GM04503 (cell line): ENCODE measurements around the gene STARD13.

ENCODE experiments used
- DNase-seq: peaks from one replicate; pipeline ENCODE4 v3.0.0-alpha.2; 2012; ENCODE audit warnings: low read depth

Gene STARD13

DNA sequence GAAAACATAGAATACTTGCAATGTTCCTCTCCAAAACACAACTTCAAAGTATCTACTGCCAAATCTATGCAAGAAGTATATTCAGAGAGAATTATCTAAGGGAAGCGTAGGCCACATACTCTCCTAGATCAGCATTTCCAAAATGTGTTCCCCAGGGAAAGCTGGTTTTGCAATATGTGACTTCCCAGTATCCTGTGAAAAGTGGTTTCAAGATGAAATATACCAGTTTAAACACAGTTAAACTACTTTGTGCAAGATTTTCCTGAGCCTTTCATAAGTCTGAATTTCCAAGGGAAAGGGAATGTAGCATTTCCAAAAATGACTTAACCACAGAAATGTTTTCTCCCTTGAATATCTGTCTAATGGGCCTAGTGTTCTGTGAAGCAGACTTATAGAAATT lies 7.6 kb downstream of the STARD13 start:
- DNase-seq = no peak

DNA sequence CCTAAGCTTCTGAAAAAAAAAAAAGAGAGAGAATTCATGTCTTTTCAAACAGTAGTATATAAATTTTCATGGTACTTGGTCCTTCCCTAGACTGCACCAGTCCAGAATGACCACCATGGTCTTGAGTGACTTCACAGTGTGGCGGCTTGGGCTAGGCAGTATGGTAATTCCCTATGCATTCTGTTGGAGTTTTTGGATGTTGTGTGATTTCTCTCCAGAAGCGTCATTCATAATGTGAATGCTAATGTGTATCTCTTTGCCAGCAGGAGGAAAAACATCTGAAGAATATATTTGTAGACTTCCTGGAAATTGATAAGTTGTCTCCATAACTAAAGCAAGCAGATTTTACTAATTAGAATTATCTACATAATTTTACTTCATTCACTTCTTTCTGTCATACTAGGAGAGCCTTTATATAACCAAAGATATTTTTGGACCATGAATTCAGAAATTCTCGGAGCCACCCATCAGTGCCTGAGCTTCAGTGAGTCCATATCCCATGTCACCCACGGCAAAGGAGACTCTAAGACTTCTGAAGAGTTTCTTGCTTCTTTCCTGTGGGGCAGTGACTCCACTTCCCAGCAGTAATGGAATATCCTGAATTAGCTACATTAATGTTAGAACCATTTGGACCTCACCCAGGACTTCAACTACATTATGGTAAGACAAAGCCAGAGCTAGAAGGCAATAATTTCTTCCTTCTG lies 8.4 kb downstream of the STARD13 start:
- DNase-seq = no peak

DNA sequence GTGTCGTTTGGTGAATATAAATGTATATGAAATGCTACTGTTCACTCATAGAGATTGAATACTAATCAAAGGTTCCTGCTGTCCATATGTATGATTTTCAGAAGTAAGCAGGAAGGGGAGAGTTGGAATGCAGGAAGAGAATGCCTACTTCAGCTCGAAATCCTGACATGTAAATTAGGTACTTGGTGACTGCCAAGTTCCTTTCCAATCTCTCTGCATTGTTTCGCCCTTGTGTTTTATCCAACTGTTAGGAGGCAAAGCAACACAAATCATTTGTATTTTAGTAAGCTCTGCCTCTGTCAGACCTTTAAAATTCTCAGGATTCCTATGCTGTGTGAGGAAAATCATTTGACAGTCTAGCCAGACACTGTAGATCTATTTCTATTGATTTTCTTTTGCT lies 9.0 kb downstream of the STARD13 start:
- DNase-seq = no peak

DNA sequence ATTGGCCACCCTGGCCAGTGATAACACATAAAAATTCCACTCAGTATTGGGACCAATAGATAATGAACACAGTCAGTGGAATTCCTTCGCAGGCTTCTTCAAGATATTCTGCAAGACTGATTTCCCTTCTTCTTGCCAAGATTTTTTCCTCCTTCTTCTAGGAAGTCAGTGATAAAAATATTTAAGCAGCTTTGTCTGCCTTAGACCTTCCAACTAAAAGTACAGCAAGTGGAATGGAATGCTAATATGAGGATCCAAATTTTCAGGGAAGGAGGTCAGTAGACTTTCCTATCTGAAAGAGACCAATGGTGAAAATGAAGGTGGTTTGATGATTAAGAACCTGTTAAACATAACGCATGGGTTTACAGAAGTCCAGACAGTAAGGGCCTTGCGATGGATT lies 9.6 kb downstream of the STARD13 start:
- peak; percentile 78 for DNase-seq

DNA sequence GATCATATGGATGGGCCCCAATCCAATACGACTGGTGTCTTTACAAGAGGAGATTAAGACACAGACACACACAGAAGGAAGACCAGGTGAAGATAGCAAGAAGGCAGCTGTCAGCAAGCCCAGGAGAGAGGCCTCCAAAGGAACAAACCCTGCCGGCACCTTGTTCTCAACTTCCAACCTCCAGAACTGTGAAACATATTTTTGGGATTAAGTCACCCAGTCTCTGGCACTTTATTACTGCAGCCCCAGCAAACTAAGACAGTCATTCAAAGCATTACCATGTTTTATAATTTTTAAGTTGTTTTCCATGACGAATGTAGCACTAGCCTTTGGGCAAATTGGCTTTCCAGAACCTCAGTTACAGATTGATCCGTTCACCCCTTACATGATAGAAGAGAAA lies 11.3 kb downstream of the STARD13 start:
- DNase-seq = no peak

DNA sequence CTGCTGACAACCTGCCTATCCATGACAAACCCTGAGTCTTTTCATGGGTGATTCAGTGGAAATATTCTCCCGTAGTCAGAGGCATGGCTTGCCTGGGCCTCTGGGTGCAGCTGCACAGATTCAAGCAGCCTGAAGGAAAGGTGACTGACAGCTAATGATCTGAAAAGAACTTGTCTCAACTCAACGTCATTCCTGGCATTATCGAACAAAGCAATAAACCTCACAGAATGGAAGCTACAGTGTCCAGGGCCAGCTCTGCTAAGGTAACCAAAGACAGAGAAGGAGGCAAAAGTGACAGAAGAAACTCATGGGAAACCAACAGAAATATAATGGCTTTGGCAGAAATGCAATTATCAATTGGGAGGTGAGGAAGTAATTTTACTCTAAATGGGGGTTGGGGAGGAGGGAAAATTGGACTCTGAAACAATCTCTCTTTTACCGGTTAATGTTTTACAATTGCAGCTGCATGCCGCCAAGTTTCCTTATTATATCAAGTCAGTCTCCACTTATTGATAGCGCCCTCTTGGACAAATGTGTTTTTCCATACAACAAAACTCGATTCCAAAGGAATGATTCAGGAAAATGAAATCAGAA lies 12.9 kb downstream of the STARD13 start:
- no peak for DNase-seq

DNA sequence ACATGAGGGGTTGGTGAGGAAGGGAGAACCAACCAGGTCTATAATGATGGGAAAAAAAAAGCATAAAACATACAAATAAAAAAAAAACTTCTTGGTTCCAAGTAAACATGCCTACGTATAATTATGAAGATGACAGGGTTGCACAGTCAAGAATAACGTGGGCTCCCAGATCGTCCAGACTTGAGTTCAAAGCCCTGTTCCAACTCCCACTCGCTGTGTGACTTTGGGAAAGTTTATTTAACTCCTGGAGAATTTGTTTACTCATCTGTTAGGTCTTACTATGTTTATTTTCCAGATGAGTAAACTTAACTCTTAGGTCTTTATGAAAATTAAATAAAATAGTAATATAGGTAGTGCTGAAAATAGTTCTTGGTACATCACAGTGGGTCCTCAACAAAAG lies 13.8 kb downstream of the STARD13 start:
- no peak for DNase-seq

DNA sequence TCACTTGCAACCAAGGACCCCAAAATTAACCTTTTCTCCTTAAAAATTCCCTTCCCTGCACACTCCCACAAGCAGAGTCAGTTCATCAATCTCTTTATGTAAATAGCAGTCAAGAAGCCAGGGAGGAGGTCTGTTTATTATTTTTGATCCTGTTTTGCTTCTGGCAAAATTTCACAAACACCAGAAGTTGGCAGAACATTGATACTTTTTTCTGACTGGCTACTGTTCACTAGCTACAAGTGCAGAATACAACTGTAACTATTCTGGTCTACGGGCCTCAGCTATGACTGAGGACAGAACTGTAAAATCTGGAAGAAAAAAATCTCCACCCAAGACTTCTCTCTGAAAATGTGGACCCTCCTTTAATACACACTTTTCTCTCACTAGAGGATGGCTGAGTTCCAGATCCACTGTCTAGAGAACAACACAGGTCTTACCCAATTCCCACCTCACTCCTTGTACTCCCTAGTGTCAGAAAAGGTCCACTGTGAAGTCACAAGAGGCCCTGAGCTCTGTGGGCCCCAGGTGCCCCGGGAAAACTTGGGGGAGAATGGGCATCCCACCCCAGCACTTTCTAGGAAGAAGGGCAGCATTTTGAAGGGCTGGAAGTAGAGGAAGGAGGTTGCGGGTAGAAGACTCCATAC lies 14.5 kb downstream of the STARD13 start:
- DNase-seq = no peak

DNA sequence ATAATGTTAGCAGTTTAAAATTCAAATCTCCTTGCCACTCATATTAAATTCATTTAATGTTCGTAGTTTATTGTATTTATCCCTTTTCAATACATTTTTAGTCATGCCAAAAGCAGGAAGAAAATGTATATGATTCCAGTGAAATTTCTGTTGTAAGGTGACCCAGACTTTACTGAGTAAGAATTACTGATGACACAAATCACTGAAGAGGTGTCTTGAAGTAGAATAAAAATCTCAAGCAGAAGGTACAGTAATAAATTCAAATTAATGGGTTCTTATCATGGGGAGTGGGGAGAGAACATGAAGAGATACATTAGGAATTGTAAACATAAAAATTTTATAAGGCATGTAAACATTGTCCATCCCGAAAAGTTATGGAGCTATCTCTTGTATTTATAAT lies 19.9 kb downstream of the STARD13 start:
- DNase-seq = no peak

DNA sequence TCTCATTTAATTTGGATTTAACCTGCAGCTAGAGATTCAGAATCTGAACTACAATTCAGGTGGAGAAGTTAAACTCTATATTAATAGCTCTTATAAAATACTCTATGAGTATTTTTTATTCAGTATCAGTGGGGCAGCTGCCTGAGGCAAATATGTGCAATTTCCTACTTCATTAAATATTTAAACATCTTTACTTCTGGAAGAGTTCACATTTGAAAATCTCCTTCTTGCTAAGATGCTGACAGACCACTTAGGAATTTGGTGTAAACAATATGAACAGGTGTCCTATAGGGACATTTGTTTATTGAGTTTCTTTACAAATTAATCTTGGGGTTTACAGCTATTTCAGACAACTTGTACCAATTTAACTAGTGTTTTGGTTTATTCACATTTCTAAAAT lies 20.4 kb downstream of the STARD13 start:
- DNase-seq = no peak

DNA sequence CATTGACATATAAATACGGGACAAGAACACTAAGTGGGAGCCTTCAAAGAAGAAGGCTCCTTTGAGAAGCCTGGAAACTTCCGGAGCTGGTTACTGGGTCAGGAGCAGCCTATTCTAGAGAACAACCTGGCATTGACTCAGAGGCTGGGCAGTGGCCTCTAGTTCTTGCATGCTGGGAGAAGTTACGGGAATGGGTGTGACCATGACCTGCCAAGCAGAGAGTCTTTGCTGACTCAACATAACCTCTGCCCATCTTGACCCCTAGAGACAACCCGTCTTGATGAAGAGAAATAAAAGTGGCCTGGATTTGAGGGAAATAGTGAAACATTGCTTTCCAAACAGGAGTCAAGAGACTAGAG lies 21.0 kb downstream of the STARD13 start:
- no peak for DNase-seq

DNA sequence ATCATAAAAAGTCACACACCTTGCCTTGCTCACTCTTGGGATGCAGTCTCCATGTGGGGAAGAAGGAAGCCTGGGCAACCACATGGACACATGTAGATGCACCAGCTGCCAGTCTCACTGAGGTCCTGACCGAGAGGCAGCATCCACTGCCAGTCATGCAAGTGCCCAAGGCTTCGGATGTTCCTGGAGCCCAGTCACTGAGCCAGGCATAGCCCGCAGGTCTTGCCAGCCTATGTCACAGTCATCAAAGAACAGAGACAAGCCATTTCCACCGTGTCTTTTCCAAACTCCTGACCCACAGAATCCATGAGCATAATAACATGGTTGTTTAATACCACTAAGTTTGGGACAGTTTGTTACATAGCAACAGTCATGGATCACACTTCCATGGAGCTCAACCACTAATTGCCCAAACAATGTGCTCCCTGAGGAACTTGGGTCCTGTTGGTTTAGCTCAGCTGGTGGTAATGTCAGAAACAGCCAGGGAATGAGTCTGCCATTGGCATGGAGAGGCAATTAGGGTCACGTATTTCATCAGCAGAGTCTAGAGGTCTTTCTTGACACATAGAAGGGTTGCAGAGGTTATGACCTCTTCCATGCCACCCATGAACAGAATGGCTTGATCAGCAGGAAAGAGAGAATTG lies 21.5 kb downstream of the STARD13 start:
- DNase-seq = no peak

DNA sequence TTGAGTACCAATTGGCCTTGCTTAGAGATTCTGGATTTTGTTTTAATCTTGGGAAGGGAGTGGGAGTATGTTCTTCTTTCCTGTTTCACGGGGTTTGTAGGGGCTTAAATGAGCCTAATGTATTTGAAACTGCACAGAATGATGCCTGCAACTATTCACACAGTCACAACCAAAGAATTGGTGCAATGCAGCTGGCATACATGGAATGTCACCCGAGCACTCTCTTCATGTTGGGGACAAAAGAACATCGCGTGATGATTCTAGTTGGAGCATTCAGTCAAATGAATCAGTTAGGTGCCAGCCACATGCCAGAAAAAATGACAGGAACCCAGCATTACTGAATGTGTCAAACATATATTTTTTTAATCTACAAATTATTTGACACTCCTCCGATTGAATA lies 22.1 kb downstream of the STARD13 start:
- no peak for DNase-seq

DNA sequence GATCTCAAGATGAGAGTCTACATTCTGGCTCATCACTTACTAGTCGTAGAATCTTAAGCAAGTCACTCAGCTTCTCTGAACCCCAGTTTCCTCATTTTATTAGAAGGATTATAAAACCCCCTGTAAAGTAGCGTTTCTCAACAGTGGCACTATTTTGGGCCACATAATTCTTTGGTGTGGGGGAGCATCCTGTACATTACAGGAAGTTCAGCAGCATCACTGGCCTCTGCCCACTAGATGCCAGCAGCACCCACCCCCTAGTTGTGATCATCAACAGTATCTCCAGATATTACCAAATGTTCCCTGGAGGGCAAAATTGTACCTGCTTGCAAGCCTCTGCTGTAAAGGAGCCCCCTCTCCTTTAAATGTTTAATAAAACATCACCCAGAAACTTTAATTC lies 22.6 kb downstream of the STARD13 start:
- DNase-seq = no peak

DNA sequence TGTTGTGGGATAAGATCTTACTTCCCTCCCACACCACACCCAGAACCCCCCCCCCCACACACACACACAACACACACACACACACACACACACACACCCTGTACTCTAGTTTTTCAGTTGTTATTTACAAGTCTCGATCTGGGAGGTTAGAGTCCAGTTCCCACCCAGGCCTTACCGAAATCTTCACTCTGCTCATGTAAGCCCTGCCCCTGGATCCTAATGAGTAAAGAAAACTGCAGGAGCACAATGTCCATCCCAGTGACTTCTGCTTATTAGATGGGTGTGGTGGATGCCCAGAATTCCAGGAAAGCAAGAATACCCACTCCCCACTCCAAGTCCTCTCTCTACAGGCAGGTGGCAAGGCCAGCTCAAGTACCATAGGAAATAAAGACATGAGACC lies 23.0 kb downstream of the STARD13 start:
- no peak for DNase-seq

DNA sequence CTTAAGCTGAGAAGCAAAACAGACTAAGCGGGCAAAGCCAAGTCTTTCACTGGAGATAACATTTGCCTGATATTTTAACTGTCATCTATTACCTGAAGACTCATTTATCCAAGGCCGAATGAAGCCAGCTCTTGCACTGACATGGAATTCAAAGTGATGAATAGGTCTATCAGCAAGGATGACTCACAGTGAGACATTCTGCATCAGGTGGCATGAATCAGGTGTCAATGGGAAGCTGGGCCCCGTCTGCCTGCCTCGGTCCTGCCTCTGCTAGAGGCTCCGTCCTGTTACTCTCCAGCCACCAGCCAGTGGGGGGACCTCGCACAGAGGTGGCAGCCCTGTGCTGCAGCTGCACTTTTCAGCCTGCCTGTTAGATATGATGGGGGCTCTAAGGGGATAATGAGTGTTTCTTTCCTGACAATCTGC lies 23.5 kb downstream of the STARD13 start:
- no peak for DNase-seq

DNA sequence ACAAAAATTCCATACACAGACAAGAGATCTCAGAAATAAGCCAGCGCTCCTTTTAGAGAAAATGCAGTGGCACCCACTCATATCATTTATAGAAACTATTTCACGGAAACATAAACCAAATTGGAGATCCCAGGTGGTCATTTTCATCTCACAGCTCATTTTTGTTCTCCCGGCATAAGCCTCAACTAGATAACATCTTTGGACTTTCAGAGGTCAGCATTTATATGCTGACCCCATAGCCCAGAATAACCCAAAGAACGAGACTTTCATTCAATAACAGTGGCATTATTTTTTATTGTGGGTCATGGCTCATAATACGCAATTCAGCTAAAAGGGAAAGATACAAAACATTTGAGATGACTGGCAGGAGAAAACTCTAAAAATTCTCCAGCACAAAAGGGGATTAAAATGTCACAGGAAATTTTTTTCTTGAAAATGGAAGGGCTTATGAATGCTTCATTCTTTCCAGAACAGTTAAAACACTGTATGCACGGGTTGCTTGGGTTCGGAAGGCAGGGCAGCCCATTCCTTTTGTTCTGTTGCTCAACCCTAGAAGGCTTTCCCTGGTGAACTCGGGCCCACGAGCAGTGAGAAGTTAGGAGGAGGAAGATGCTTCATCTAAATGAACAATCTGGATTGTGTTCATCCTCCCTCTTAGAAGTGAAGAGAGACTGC lies 24.0 kb downstream of the STARD13 start:
- DNase-seq = no peak

DNA sequence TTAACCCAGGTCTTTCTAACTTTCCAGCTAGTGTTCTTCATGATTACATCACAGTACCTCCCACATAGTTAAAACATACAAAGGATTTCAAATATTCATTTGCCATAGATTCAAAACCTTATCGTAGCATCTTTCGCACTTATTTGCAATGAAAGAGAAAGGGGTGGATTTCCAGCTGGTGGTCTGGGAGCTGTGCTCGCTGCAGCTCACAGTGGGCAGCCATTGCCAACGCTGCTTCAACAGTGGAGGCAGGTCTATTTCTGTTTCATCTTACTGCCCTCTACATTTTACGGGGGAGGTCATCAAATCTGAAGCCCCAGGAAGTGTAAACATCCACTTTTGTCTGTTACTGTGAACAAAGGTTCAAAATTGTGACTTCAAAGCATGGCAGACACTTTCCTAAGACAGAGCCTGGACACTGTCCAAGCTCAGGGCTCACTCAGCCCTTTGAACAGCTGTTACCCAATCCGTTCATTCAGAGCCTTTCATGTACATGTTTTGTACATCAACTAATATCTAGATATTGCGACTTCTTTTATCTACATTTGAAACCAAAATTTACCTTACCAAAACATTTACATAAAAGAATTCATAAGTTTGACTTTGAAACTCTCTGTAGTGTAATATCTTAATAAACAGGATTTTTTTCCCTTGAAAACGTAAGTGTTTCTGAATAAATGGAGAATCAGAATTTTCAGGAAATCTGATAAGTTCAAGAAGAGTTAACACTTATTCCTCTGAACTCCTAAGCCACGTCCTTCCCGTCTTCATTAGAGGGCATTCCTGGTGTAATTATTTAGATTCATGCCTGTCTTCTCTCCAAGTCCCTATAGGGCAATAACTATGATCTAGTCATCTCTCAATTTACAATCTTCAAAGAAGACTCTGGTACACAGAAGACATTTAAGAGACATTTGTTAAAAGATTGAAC lies 25.1 kb downstream of the STARD13 start:
- no peak for DNase-seq

DNA sequence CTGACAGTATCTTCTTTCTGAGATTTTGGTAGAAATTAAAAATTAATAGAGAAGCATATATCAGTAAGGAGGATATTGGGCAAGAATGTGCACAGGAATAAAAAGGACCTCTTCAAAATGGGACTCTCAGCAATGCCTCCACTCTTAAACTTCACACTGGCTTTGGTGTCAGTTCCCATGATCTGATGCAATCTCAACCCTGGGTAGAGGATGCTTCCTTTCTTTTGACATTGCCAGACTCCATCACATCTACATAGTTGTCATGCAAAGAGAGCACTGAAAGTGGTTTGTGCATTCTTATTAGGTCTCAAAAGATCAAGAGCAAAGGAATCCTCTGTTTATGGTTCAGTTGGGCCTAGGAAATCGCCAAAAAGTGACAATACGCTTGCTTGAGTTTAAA lies 26.3 kb downstream of the STARD13 start:
- no peak for DNase-seq

DNA sequence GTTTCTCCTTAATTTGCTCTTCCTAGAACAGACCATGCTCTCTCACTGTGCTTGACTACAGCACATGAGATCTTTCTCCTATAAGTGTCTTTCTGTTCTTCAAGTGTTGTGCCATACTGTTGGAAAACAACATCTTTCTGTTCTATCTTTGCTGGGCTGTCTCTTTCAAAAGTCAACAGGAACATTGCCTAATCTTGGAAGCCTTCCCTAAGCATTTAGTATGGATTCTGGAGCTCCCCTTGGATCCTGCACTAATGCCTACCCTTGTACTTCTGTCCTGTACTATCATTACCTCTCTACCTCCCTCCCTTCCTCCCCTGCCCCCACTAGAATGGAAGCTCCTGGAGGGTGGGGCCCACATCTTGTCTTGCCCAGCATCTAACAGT lies 26.8 kb downstream of the STARD13 start:
- no peak for DNase-seq
